Vagina (tissue), 2 donors: Measurements from ENCODE around the gene MLYCD. TPM values are rescaled to one million over a fixed set of nuclear protein-coding genes. Genes with fewer than 3 reads are reported as not detected.

Experiments
- DNase-seq, 2 donors: peaks; one replicate each; pipeline ENCODE4 v3.0.0-alpha.2; 2017; ENCODE audit errors: extremely low spot score in 2 of 2
- H3K27ac ChIP-seq: fragments of 200-600 bp; sonication (generic); one replicate; pipeline ENCODE4 v1.5.1; 2019
- H3K27me3 ChIP-seq: fragments of 200-600 bp; sonication (generic); one replicate; pipeline ENCODE4 v1.5.1; 2019
- H3K36me3 ChIP-seq, 2 donors: fragments of 200-600 bp; sonication (generic); one replicate each; pipeline ENCODE4 v1.5.1; 2017 to 2019
- H3K4me1 ChIP-seq: fragments of 200-600 bp; sonication (generic); one replicate; pipeline ENCODE4 v1.5.1; 2019
- H3K4me3 ChIP-seq, 2 donors: fragments of 200-600 bp; sonication (generic); 1 replicate in 1 of 2; 2 replicates in 1 of 2; pipeline ENCODE4 v1.5.1; 2016 to 2019
- H3K9me3 ChIP-seq: fragments of 200-600 bp; sonication (generic); one replicate; pipeline ENCODE4 v1.5.1; 2019
- POLR2A ChIP-seq, 2 donors: fragments of 450-650 bp; IDR thresholded peaks; one replicate each; pipeline ENCODE4 v1.6.1; 2017; ENCODE audit warnings: antibody characterized with exemption in 2 of 2, mild to moderate bottlenecking in 2 of 2, moderate library complexity in 2 of 2
- POLR2AphosphoS5 ChIP-seq, 2 donors: sonication (generic); formaldehyde crosslinking; IDR thresholded peaks; one replicate each; pipeline ENCODE4 v1.9.0; 2017; ENCODE audit warnings: antibody characterized with exemption in 2 of 2, mild to moderate bottlenecking in 2 of 2, low read depth in 1 of 2; ENCODE audit not compliant: insufficient read depth in 1 of 2
- intact Hi-C: fragments of 100-400 bp; cut with DNase I; formaldehyde crosslinking; loops from one replicate; pipeline ENCODE4 v1.15.1; 2023
- total RNA-seq: library from RNA; depleted of rRNA; stranded (reverse); fragments of >200 nt; gene quantifications from one replicate; pipeline ENCODE4 v1.2.3, GENCODE V29; 2016
- TF ChIP-seq, protein P1 (sequence below), 3 experiments: fragments of 450-650 bp in 2 of 3; fragments of 200-600 bp in 1 of 3; sonication (generic) in 1 of 3; IDR thresholded peaks; one replicate each; pipeline ENCODE4 v1.5.1; 2017 to 2019; ENCODE audit warnings: antibody characterized with exemption in 3 of 3, mild to moderate bottlenecking in 2 of 3, moderate library complexity in 2 of 3

The MLYCD gene
- total RNA-seq, 1 donor from 2014 or later, result 8.8 TPM

DNA sequence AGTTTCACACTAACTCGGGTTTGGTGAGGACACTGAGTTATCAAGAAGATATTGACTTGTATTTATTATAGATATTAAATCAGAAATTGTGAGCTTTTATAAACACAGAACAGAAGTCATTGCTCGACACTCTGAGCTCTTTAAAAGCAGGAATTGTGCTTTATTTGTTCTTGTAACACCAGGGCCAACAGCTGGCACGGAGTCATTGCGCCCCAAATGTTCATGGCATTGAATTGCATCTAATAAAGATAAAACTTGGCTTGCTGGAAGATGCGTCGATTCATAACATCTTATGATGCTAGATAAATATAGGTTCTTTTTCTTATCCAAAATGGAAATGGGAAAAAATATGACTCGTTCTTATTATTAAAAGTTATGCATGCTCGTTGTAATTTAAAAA is 11.8 kb upstream of the MLYCD start:
- Histone ChIP-seq H3K9me3 (no peaks in the 10 kb centered on the region), H3K4me1 (no peaks in the 10 kb centered on the region), H3K36me3 (no peaks in the 10 kb centered on the region), H3K27me3 (no peaks in the 10 kb centered on the region), H3K4me3 (no peak overlapping the region), H3K27ac (no peak overlapping the region)
- DNase-seq, result no peak
- intact Hi-C loops, result no loop called here
- TF ChIP-seq, protein P1, sequence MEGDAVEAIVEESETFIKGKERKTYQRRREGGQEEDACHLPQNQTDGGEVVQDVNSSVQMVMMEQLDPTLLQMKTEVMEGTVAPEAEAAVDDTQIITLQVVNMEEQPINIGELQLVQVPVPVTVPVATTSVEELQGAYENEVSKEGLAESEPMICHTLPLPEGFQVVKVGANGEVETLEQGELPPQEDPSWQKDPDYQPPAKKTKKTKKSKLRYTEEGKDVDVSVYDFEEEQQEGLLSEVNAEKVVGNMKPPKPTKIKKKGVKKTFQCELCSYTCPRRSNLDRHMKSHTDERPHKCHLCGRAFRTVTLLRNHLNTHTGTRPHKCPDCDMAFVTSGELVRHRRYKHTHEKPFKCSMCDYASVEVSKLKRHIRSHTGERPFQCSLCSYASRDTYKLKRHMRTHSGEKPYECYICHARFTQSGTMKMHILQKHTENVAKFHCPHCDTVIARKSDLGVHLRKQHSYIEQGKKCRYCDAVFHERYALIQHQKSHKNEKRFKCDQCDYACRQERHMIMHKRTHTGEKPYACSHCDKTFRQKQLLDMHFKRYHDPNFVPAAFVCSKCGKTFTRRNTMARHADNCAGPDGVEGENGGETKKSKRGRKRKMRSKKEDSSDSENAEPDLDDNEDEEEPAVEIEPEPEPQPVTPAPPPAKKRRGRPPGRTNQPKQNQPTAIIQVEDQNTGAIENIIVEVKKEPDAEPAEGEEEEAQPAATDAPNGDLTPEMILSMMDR (IDR thresholded peaks at IDR 0.05), result no peak
- TF ChIP-seq POLR2A (IDR thresholded peaks at IDR 0.05) (no peak), POLR2AphosphoS5 (IDR thresholded peaks at IDR 0.05; ENCODE audit: insufficient read depth in 1 of 2, low read depth in 1 of 2) (no peak)

DNA sequence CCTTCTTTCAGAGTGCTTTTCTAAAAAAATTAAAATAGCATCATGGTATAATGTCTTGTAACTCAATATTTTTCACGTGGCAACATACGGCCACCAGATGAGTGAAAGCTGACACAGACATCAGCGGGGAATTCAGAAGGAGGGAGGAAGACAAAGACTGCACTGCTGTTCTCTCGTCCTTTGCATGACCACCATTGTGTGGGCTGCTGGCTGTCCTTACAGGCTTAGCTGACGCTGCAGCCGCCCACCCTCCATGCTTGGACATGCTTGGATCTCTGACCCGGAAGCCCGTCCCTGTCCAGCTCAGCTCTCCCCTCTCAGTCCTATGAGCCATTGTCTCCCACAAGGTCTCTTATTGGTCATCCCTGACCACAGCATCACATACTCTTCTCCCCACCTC is 11.4 kb upstream of the MLYCD start:
- no peak for TF ChIP-seq POLR2AphosphoS5 (IDR thresholded peaks at IDR 0.05; ENCODE audit: insufficient read depth in 1 of 2, low read depth in 1 of 2)
- no peak for TF ChIP-seq POLR2A (IDR thresholded peaks at IDR 0.05)
- TF ChIP-seq, protein P1 (IDR thresholded peaks at IDR 0.05), result no peak
- H3K27ac ChIP-seq, result no peak overlapping the region
- DNase-seq, result no peak
- no peaks in the 10 kb centered on the region for H3K9me3 ChIP-seq
- intact Hi-C loops, result no loop called here
- H3K4me3 ChIP-seq, result no peak overlapping the region
- H3K36me3 ChIP-seq, result no peaks in the 10 kb centered on the region
- no peaks in the 10 kb centered on the region for H3K4me1 ChIP-seq
- H3K27me3 ChIP-seq, result no peaks in the 10 kb centered on the region

DNA sequence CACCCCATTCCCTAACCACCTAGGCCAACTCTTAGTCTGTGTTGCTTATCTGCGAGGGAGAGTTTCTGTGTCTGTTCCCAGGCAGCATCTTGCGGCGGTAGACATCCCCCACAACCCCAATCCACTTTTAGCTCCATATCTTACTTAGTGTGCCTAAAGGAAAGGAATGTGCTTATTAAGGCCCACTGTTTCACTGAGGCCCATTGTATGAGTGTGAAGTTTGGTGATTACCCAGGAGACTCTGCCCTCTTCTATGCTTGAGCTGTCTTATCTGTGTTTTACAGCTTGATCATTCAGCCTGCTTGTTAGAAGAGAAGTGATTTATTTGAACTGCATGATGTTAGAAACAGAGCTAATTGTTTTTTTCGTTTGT is 10.3 kb upstream of the MLYCD start:
- intact Hi-C loops, result no loop called here
- H3K36me3 ChIP-seq, result no peaks in the 10 kb centered on the region
- H3K4me1 ChIP-seq, result no peaks in the 10 kb centered on the region
- no peaks in the 10 kb centered on the region for H3K27me3 ChIP-seq
- H3K4me3 ChIP-seq, result no peak overlapping the region
- DNase-seq, result no peak
- H3K27ac ChIP-seq, result no peak overlapping the region
- TF ChIP-seq POLR2A (IDR thresholded peaks at IDR 0.05), result no peak
- TF ChIP-seq, protein P1 (IDR thresholded peaks at IDR 0.05), result no peak
- TF ChIP-seq POLR2AphosphoS5 (IDR thresholded peaks at IDR 0.05; ENCODE audit: insufficient read depth in 1 of 2, low read depth in 1 of 2), result no peak
- H3K9me3 ChIP-seq, result no peaks in the 10 kb centered on the region

DNA sequence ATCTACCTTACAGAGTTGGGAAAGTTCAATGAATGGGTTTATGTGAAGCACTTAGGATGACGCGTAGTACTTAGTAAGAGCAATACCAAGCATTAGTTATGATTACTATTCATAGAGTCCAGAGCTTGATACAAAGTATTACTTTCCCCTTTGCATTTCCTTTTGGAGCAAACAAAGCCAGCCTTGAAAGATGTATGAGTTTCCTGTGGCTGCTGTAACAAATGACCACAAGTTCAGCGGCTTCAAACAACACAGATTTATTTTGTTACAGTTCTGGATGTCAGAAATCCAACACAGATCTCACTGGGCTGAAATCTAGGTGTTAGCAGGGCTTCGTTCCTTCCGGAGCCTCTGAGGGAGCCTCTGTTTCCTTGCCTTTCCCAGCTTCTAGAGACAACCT is 8.6 kb upstream of the MLYCD start:
- Histone ChIP-seq H3K27ac (no peak overlapping the region), H3K36me3 (no peaks in the 10 kb centered on the region), H3K27me3 (no peaks in the 10 kb centered on the region), H3K9me3 (no peaks in the 10 kb centered on the region), H3K4me3 (no peak overlapping the region), H3K4me1 (no peaks in the 10 kb centered on the region)
- intact Hi-C loops, result loop anchor here (10.0 kb wide), 1 partner anchor 1626 kb away; no protein-coding TSS in a partner anchor
- no peak for DNase-seq
- TF ChIP-seq POLR2AphosphoS5 (IDR thresholded peaks at IDR 0.05; ENCODE audit: insufficient read depth in 1 of 2, low read depth in 1 of 2) (no peak), POLR2A (IDR thresholded peaks at IDR 0.05) (no peak)
- TF ChIP-seq, protein P1 (IDR thresholded peaks at IDR 0.05), result no peak

DNA sequence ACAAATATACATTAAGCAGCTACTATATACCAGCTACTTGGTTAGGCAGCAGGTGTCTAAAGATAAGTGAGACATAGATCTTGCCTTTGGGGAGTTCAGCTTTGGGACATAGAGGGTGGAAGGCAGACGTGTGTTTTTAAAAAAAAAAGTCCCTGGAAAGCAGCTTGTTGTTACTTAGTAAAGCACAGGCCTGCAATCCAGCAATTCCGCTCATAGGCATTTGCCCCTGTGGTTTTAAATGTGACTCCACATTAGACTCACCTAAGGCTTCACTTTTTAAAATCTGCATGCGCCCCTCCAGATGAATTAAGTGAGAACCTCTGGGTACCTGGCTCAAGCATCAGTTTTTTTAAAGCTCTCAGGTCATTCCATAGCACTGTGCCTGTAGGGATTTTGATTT is 7.2 kb upstream of the MLYCD start:
- no peaks in the 10 kb centered on the region for H3K4me1 ChIP-seq
- intact Hi-C loops, result loop anchor here (10.0 kb wide), 1 partner anchor 1627 kb away; no protein-coding TSS in a partner anchor
- H3K27ac ChIP-seq, result no peak overlapping the region
- no peaks in the 10 kb centered on the region for H3K27me3 ChIP-seq
- H3K9me3 ChIP-seq, result no peaks in the 10 kb centered on the region
- H3K4me3 ChIP-seq, result no peak overlapping the region
- TF ChIP-seq, protein P1 (IDR thresholded peaks at IDR 0.05), result no peak
- TF ChIP-seq POLR2A (IDR thresholded peaks at IDR 0.05) (no peak), POLR2AphosphoS5 (IDR thresholded peaks at IDR 0.05; ENCODE audit: insufficient read depth in 1 of 2, low read depth in 1 of 2) (no peak)
- no peaks in the 10 kb centered on the region for H3K36me3 ChIP-seq
- DNase-seq, result no peak
